Fibroblast of skin of left quadriceps (primary cell): ENCODE measurements around the gene LRTM1.

Experiments
- DNase-seq, 2 experiments: peaks; one replicate each; pipeline ENCODE4 v3.0.0-alpha.2; 2013; ENCODE audit warnings: low read depth in 2 of 2

Gene LRTM1

GRCh38 chr3:54895613-54896012 lies 32.2 kb downstream of the LRTM1 start:
- DNase-seq = no peak

- DNase-seq = no peak
These were observed 35.7 kb downstream of the LRTM1 start for GRCh38 chr3:54892168-54892567.

- DNase-seq = peak; percentile 89 to 90
These were observed 36.3 kb downstream of the LRTM1 start for GRCh38 chr3:54891540-54891897.

GRCh38 chr3:54889731-54890130 lies 38.1 kb downstream of the LRTM1 start:
- DNase-seq = no peak

GRCh38 chr3:54888873-54889272 lies 39.0 kb downstream of the LRTM1 start:
- no peak for DNase-seq

- DNase-seq = no peak
These were observed 39.7 kb downstream of the LRTM1 start for GRCh38 chr3:54888162-54888561.

GRCh38 chr3:54882129-54882833 lies 45.6 kb downstream of the LRTM1 start:
- DNase-seq = peak; percentile 86

- no peak for DNase-seq
These were observed 49.7 kb downstream of the LRTM1 start for GRCh38 chr3:54878145-54878544.

GRCh38 chr3:54877730-54878129 lies 50.1 kb downstream of the LRTM1 start:
- DNase-seq = no peak

GRCh38 chr3:54876694-54877093 lies 51.2 kb downstream of the LRTM1 start:
- DNase-seq = no peak

GRCh38 chr3:54875596-54876268 lies 52.1 kb downstream of the LRTM1 start:
- DNase-seq = no peak

- DNase-seq = no peak
These were observed 52.9 kb downstream of the LRTM1 start for GRCh38 chr3:54874816-54875556.

- DNase-seq = no peak
These were observed 54.5 kb downstream of the LRTM1 start for GRCh38 chr3:54873059-54874010.

- no peak for DNase-seq
These were observed 56.0 kb downstream of the LRTM1 start for GRCh38 chr3:54871867-54872266.

GRCh38 chr3:54870423-54870822 lies 57.4 kb downstream of the LRTM1 start:
- peak; percentile 94 to 95 for DNase-seq
